ENCODE data around the gene TMC3. TPM values are rescaled to one million over a fixed set of nuclear protein-coding genes. Genes with fewer than 3 reads are reported as not detected.

Gene TMC3
- total and polyA plus RNA-seq, 9 of the 15 experiments (the other 6 are each of a cell fraction or from before 2014, with no cell fraction given) = 0.01 to 0.14 TPM; not detected in 7

DNA sequence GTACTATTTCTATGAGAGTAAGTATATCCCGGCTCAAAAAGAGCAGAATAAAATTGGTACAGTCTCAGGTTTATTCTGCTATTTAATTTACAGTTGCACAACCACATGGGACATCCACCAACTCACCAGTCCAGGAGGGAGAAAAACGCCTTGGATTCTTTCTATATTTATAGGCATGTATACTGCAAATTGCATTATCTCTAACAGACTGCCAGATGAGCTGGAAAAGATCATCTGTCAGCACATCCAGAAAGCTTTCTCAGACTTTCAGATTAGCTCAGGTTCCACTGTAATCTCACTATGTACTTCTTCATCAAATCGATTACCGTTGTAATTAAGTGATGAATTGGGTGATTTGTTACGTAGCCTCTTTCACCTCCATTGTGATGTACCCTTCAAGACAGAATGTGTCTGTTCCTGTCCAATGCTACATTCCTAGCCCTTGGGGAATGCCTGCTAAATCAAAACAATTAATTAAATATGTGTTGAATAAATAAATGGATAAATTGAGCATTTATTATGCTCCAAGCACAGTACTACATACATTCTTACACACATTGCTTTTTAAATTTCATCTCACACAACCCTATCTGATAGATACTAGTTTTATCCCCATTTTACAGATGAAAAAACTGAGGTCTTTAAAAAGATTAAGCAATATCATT lies 38.1 kb upstream of the TMC3 start:
- Histone ChIP-seq H4K20me1 (replicated peaks; ENCODE audit: control insufficient read depth, insufficient read depth, low read length) (no peaks in the 10 kb centered on the region), H3K4me1 (replicated peaks in 1 of 2; ENCODE audit: control insufficient read depth in 2 of 2, insufficient read depth in 2 of 2, low read length in 2 of 2) (peaks cover 0 to 5% of the 10 kb centered on the region in 2 experiments; a peak in 2 of 5 replicates), H3K36me3 (ENCODE audit: control insufficient read depth, insufficient read depth, low read length) (no peaks in the 10 kb centered on the region), H3K9me3 (replicated peaks; ENCODE audit: control insufficient read depth, insufficient read depth, low read depth, low read length) (no peaks in the 10 kb centered on the region), H3K4me2 (ENCODE audit: insufficient read depth, low read length) (no peak overlapping the region), H3K27me3 (ENCODE audit: control insufficient read depth in 2 of 2, insufficient read depth in 2 of 2, low read length in 2 of 2) (peaks cover 2 to 22% of the 10 kb centered on the region in 2 experiments; a peak in 3 of 5 replicates), H2AFZ (ENCODE audit: low read depth, low read length) (no peak overlapping the region), H3K9me1 (ENCODE audit: control insufficient read depth, insufficient read depth, low read length) (no peaks in the 10 kb centered on the region), H3K9ac (ENCODE audit: insufficient read depth in 1 of 2, low read depth in 2 of 2, low read length in 2 of 2) (no peak overlapping the region), H3K27ac (ENCODE audit: extremely low read depth, low read depth, low read length) (no peak overlapping the region), H3K4me3 (no peak overlapping the region), H3K79me2 (ENCODE audit: control insufficient read depth, insufficient read depth, low read length) (no peaks in the 10 kb centered on the region)
- DNase-seq (ENCODE audit: extremely low read depth in 1 of 4, low spot score in 3 of 4) (no peak), ATAC-seq (no peak), FAIRE-seq (no peak)
- 2% methylated on average over 5 of the region's 5 CpGs for WGBS (ENCODE audit: insufficient coverage, low coverage, missing lambda C conversion rate)
- POLR2A ChIA-PET = no interaction called here
- CTCF ChIA-PET (ENCODE audit: low intra/inter-chr PET ratio) = no interaction called here
- no TSS peak for BruUV-seq (replicated peaks)
- TF ChIP-seq ESRRA (IDR thresholded peaks at IDR 0.05; ENCODE audit: borderline replicate concordance, low read depth) = no peak
- TF ChIP-seq RBM25 (IDR thresholded peaks at IDR 0.05; ENCODE audit: low read depth, low read length, severe bottlenecking) = peak; percentile 43
- no peak for TF ChIP-seq ZNF23 (CRISPR knock-in tag; IDR thresholded peaks at IDR 0.05)
- TF ChIP-seq ADNP (tag; IDR thresholded peaks at IDR 0.05) = 0 out of 2 replicates have a peak, but pooled peaks have one; percentile 23
- in situ Hi-C loops (cut with MboI) = no loop called here
- intact Hi-C loops (cut with micrococcal nuclease) = no loop called here

DNA sequence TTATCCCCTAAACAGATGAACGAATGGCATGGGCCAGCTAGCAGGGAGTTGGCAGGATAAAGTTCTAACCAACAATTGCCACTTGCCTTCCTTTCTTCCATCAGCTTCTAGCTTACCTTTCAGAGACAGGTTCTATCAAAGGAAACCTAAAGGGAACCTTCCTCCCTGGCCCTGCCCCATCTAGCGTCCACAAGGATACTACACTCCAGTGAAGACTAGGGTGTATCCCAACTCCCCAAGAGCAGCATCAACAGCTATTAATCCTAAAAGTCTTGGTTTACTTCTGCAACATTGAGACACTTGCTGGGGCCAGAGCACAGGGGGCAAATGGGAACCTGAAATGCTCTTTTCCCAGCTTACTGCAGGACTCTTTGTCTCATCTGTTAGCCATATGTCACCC lies 37.0 kb upstream of the TMC3 start:
- H3K27me3 ChIP-seq (ENCODE audit: control insufficient read depth in 2 of 2, insufficient read depth in 2 of 2, low read length in 2 of 2) = peaks cover 2 to 22% of the 10 kb centered on the region in 2 experiments; a peak in 3 of 5 replicates
- 0 out of 3 replicates have a peak, but pooled peaks have one; percentile 42 for ATAC-seq
- H3K9ac ChIP-seq (ENCODE audit: insufficient read depth in 1 of 2, low read depth in 2 of 2, low read length in 2 of 2) = no peak overlapping the region
- H3K36me3 ChIP-seq (ENCODE audit: control insufficient read depth, insufficient read depth, low read length) = no peaks in the 10 kb centered on the region
- H3K27ac ChIP-seq (ENCODE audit: extremely low read depth, low read depth, low read length) = no peak overlapping the region
- ChIA-PET POLR2A (interaction anchor here (0.7 kb wide), 1 partner anchor 397 kb away, joined by 3 read pairs; no protein-coding TSS in a partner anchor), CTCF (ENCODE audit: low intra/inter-chr PET ratio) (no interaction called here)
- H3K9me3 ChIP-seq (replicated peaks; ENCODE audit: control insufficient read depth, insufficient read depth, low read depth, low read length) = no peaks in the 10 kb centered on the region
- no peaks in the 10 kb centered on the region for H4K20me1 ChIP-seq (replicated peaks; ENCODE audit: control insufficient read depth, insufficient read depth, low read length)
- H3K4me3 ChIP-seq = no peak overlapping the region
- in situ Hi-C loops (cut with MboI) (no loop called here), intact Hi-C loops (cut with micrococcal nuclease) (no loop called here)
- DNase-seq (ENCODE audit: extremely low read depth in 1 of 4, low spot score in 3 of 4) = no peak
- WGBS (ENCODE audit: insufficient coverage, low coverage, missing lambda C conversion rate) = 0% methylated on average over 2 of the region's 2 CpGs
- H3K9me1 ChIP-seq (ENCODE audit: control insufficient read depth, insufficient read depth, low read length) = no peaks in the 10 kb centered on the region
- no peak overlapping the region for H2AFZ ChIP-seq (ENCODE audit: low read depth, low read length)
- BruUV-seq (replicated peaks) = no TSS peak
- no peaks in the 10 kb centered on the region for H3K79me2 ChIP-seq (ENCODE audit: control insufficient read depth, insufficient read depth, low read length)
- peaks cover 0 to 5% of the 10 kb centered on the region in 2 experiments; a peak in 2 of 5 replicates for H3K4me1 ChIP-seq (replicated peaks in 1 of 2; ENCODE audit: control insufficient read depth in 2 of 2, insufficient read depth in 2 of 2, low read length in 2 of 2)
- peak in 2 of 3 experiments; percentile 5 to 14; a peak in 1 of 6 replicates for TF ChIP-seq CTCF (IDR thresholded peaks at IDR 0.05 in 2 of 3, conservative IDR thresholded peaks at IDR 0.05 in 1 of 3; ENCODE audit: insufficient read depth in 2 of 3, low read depth in 1 of 3, low read length in 3 of 3)
- 0 out of 4 replicates have a peak, but pooled peaks of 1 of the 2 experiments have one; percentile 8 for TF ChIP-seq RAD21 (CRISPR knock-in tag; conservative IDR thresholded peaks at IDR 0.05 in 1 of 2, IDR thresholded peaks at IDR 0.05 in 1 of 2)
- TF ChIP-seq MTF1 (CRISPR knock-in tag; IDR thresholded peaks at IDR 0.05; ENCODE audit: borderline replicate concordance) = no peak
- H3K4me2 ChIP-seq (ENCODE audit: insufficient read depth, low read length) = no peak overlapping the region
- peak; percentile 15 for FAIRE-seq
